CD14-positive monocyte (primary cell): ENCODE data around the gene PACSIN3. TPM values are rescaled to one million over a fixed set of nuclear protein-coding genes. Genes with fewer than 3 reads are reported as not detected.

Experiments
- DNase-seq, 3 donors: peaks; one replicate each; pipeline ENCODE4 v3.0.0-alpha.2; 2011 to 2022
- H2AFZ ChIP-seq: 2 replicates; pipeline ENCODE4 v1.6.0; 2012; ENCODE audit warnings: mild to moderate bottlenecking, low read depth, low read length, inconsistent platforms; ENCODE audit not compliant: insufficient read depth, poor library complexity, severe bottlenecking
- H3K27ac ChIP-seq, 2 donors: 1 replicate in 1 of 2; 2 replicates in 1 of 2; pipeline ENCODE4 v1.5.1; 2012 to 2013; ENCODE audit warnings: low read length in 2 of 2, control low read depth in 1 of 2, inconsistent platforms in 1 of 2, low read depth in 1 of 2, mild to moderate bottlenecking in 1 of 2
- H3K27me3 ChIP-seq, 2 donors: one replicate each; pipeline versions ENCODE4 v1.6.0 to v1.6.1; 2011 to 2013; ENCODE audit warnings: low read length in 2 of 2; ENCODE audit not compliant: control insufficient read depth in 2 of 2, insufficient read depth in 2 of 2
- H3K36me3 ChIP-seq, 2 donors: replicated peaks in 1 of 2; 1 replicate in 1 of 2; 2 replicates in 1 of 2; pipeline versions ENCODE4 v1.5.1 to v1.6.1; 2012 to 2013; ENCODE audit warnings: low read length in 2 of 2, control low read depth in 1 of 2, inconsistent platforms in 1 of 2, mild to moderate bottlenecking in 1 of 2; ENCODE audit not compliant: insufficient read depth in 2 of 2, control insufficient read depth in 1 of 2
- H3K4me1 ChIP-seq, 2 donors: 1 replicate in 1 of 2; 2 replicates in 1 of 2; pipeline versions ENCODE4 v1.5.1 to v1.6.1; 2012 to 2013; ENCODE audit warnings: low read length in 2 of 2, control low read depth in 1 of 2, inconsistent platforms in 1 of 2, mild to moderate bottlenecking in 1 of 2, moderate library complexity in 1 of 2; ENCODE audit not compliant: insufficient read depth in 2 of 2, control insufficient read depth in 1 of 2
- H3K4me2 ChIP-seq: replicated peaks from 2 replicates; pipeline ENCODE3; 2012; ENCODE audit warnings: low read length, moderate library complexity, mild to moderate bottlenecking; ENCODE audit not compliant: poor library complexity, severe bottlenecking; ENCODE audit errors: extremely low read depth
- H3K4me3 ChIP-seq, 3 experiments: fragments of 200-600 bp in 1 of 3; sonication (generic) in 1 of 3; replicated peaks in 1 of 3; 1 replicate in 2 of 3; 2 replicates in 1 of 3; pipeline ENCODE4 v1.5.1; 2011 to 2013; ENCODE audit warnings: low read length in 3 of 3, mild to moderate bottlenecking in 3 of 3, control low read depth in 2 of 3, low read depth in 2 of 3, inconsistent platforms in 1 of 3, moderate library complexity in 1 of 3
- H3K79me2 ChIP-seq: 2 replicates; pipeline ENCODE4 v1.6.0; 2012; ENCODE audit warnings: mild to moderate bottlenecking, control low read depth, inconsistent platforms, low read length, moderate library complexity; ENCODE audit not compliant: insufficient read depth
- H3K9ac ChIP-seq: 2 replicates; pipeline ENCODE4 v1.6.0; 2017; ENCODE audit warnings: low read length, mild to moderate bottlenecking; ENCODE audit not compliant: insufficient read depth, poor library complexity, severe bottlenecking
- H3K9me3 ChIP-seq, 2 donors: replicated peaks in 1 of 2; 1 replicate in 1 of 2; 2 replicates in 1 of 2; pipeline versions ENCODE4 v1.5.1 to v1.6.1; 2012 to 2013; ENCODE audit warnings: low read length in 2 of 2, control low read depth in 1 of 2; ENCODE audit not compliant: control insufficient read depth in 1 of 2, insufficient read depth in 1 of 2
- H4K20me1 ChIP-seq: 2 replicates; pipeline ENCODE4 v1.6.0; 2012; ENCODE audit warnings: mild to moderate bottlenecking, low read length, control low read depth, moderate library complexity; ENCODE audit not compliant: insufficient read depth
- H3K27ac Mint-ChIP-seq, 7 donors: one replicate each; pipeline ENCODE4 v1.8.0; 2020; ENCODE audit warnings: mild to moderate bottlenecking in 7 of 7, mixed read lengths in 7 of 7, moderate library complexity in 6 of 7, inconsistent platforms in 2 of 7
- H3K27me3 Mint-ChIP-seq, 3 donors: one replicate each; pipeline ENCODE4 v1.8.0; 2021 to 2022; ENCODE audit warnings: low read depth in 3 of 3, mild to moderate bottlenecking in 3 of 3, mixed read lengths in 3 of 3, moderate library complexity in 3 of 3, inconsistent platforms in 1 of 3
- H3K36me3 Mint-ChIP-seq, 2 donors: one replicate each; pipeline ENCODE4 v1.8.0; 2020; ENCODE audit warnings: mixed read lengths in 2 of 2, inconsistent platforms in 1 of 2, mild to moderate bottlenecking in 1 of 2
- H3K4me1 Mint-ChIP-seq: one replicate; pipeline ENCODE4 v1.8.0; 2020; ENCODE audit warnings: mild to moderate bottlenecking, mixed read lengths
- H3K4me3 Mint-ChIP-seq, 2 donors: one replicate each; pipeline ENCODE4 v1.8.0; 2020; ENCODE audit warnings: mild to moderate bottlenecking in 2 of 2, mixed read lengths in 2 of 2, moderate library complexity in 1 of 2
- H3K9me3 Mint-ChIP-seq, 7 donors: one replicate each; pipeline ENCODE4 v1.8.0; 2020 to 2022; ENCODE audit warnings: mixed read lengths in 7 of 7, mild to moderate bottlenecking in 6 of 7, moderate library complexity in 6 of 7, inconsistent platforms in 2 of 7
- CTCF ChIP-seq: fragments of 200-600 bp; IDR thresholded peaks from one replicate; pipeline ENCODE4 v1.8.0; 2022; ENCODE audit warnings: antibody characterized with exemption, mild to moderate bottlenecking
- WGBS: methylation state at CpG from one replicate; pipeline ENCODE4 v1.1.5; 2013; ENCODE audit warnings: missing lambda C conversion rate; ENCODE audit not compliant: insufficient coverage; 5-methylcytosine and 5-hydroxymethylcytosine counted together
- intact Hi-C, 2 donors: fragments of 100-400 bp; cut with micrococcal nuclease; formaldehyde crosslinking; loops; one replicate each; pipeline versions ENCODE4 v1.15.0 to v1.15.1; 2023
- polyA plus RNA-seq, 3 donors: library from polyadenylated mRNA; depleted of rRNA in 1 of 3; unstranded in 2 of 3; stranded (reverse) in 1 of 3; fragments of 300-500 nt in 2 of 3; fragments of >200 nt in 1 of 3; fragmentation: Illumina TruSeq in 2 of 3; gene quantifications; 1 replicate in 2 of 3; 2 replicates in 1 of 3; pipeline ENCODE4 v1.2.3, GENCODE V29; 2012 to 2021

PACSIN3 gene
- polyA plus RNA-seq, 3 donors: not detected

- peaks cover 24 to 29% of the 10 kb centered on the region in 2 donors for H3K4me1 ChIP-seq
- no peak overlapping the region for H3K4me3 Mint-ChIP-seq
Measured at GRCh38 chr11:47178316-47178715, 7.9 kb downstream of the PACSIN3 start.

GRCh38 chr11:47177846-47178245 is 8.4 kb downstream of the PACSIN3 start:
- 67% methylated on average over 1 of the region's 6 CpGs for WGBS
- no peak for DNase-seq
- H3K4me3 Mint-ChIP-seq: peak overlapping the region; percentile 95 to 96
- H3K36me3 ChIP-seq: peaks cover 17 to 28% of the 10 kb centered on the region in 2 donors
- H3K9ac ChIP-seq: peak overlapping the region; percentile 94
- H3K27ac Mint-ChIP-seq: peak overlapping the region; percentile 95 to 99 (median 98)
- H3K9me3 Mint-ChIP-seq: peaks cover 0 to 2% (median 0%) of the 10 kb centered on the region in 7 donors
- H2AFZ ChIP-seq: peak overlapping the region; percentile 98
- peak overlapping the region in 2 of 3 experiments; percentile 88 to 94 for H3K4me3 ChIP-seq
- peaks cover 24 to 29% of the 10 kb centered on the region in 2 donors for H3K4me1 ChIP-seq
- peaks cover 12 to 25% of the 10 kb centered on the region in 2 donors for H3K36me3 Mint-ChIP-seq
- intact Hi-C loops: loop anchor here (2.0 to 10.0 kb wide), 5 partner anchors 39 to 561 kb away; partner anchors contain the start of genes ARHGAP1 (in 1 of the 2), ATG13 (in 1 of the 2), HARBI1 (in 1 of the 2) and PSMC3 (in 1 of the 2)
- TF ChIP-seq CTCF: no peak
- H3K79me2 ChIP-seq: peaks cover 39% of the 10 kb centered on the region
- peaks cover 0 to 2% (median 1%) of the 10 kb centered on the region in 3 donors for H3K27me3 Mint-ChIP-seq
- H3K4me1 Mint-ChIP-seq: peaks cover 22% of the 10 kb centered on the region
- no peaks in the 10 kb centered on the region for H3K27me3 ChIP-seq
- H3K27ac ChIP-seq: peak overlapping the region; percentile 90 to 95
- H3K9me3 ChIP-seq: no peaks in the 10 kb centered on the region
- peak overlapping the region; percentile 90 for H3K4me2 ChIP-seq
- H4K20me1 ChIP-seq: peaks cover 37% of the 10 kb centered on the region

More at GRCh38 chr11:47178316-47178715, 7.9 kb downstream of the PACSIN3 start:
- Histone ChIP-seq H3K36me3 (peaks cover 12 to 23% of the 10 kb centered on the region in 2 donors), H3K9ac (peak overlapping the region; percentile 94), H3K79me2 (peaks cover 34% of the 10 kb centered on the region), H3K27me3 (no peaks in the 10 kb centered on the region), H3K9me3 (no peaks in the 10 kb centered on the region), H4K20me1 (peaks cover 32% of the 10 kb centered on the region), H2AFZ (peak overlapping the region; percentile 98), H3K4me2 (no peak overlapping the region), H3K4me3 (peak overlapping the region in 1 of 3 experiments; percentile 94), H3K27ac (peak overlapping the region; percentile 90 to 95)
- Mint-ChIP-seq H3K27ac (peak overlapping the region in 5 of 7 donors; percentile 8 to 98 (median 97)), H3K9me3 (peaks cover 0 to 2% (median 0%) of the 10 kb centered on the region in 7 donors), H3K4me1 (peaks cover 22% of the 10 kb centered on the region), H3K27me3 (peaks cover 0 to 2% (median 1%) of the 10 kb centered on the region in 3 donors), H3K36me3 (peaks cover 8 to 21% of the 10 kb centered on the region in 2 donors)
- DNase-seq: no peak
- WGBS: 90% methylated on average over 2 of the region's 11 CpGs
- intact Hi-C loops: loop anchor here (5.0 to 10.0 kb wide), 4 partner anchors 39 to 561 kb away; partner anchors contain the start of genes ARHGAP1 (in 1 of the 2), ATG13 (in 1 of the 2), HARBI1 (in 1 of the 2) and PSMC3 (in 1 of the 2)
- no peak for TF ChIP-seq CTCF
